ENCODE results near the gene VWC2L.

The VWC2L gene

GRCh38 chr2:214450118-214450894 lies 39.5 kb downstream of the VWC2L start:
- TF ChIP-seq CTCF (conservative IDR thresholded peaks at IDR 0.05; ENCODE audit: low read depth): no peak
- no peak for DNase-seq (ENCODE audit: low spot score)
- no peak overlapping the region for H3K27ac ChIP-seq
- CTCF ChIA-PET: interaction anchor here (0.6 kb wide), 1 partner anchor 1204 kb away, joined by 4 read pairs; no protein-coding TSS in a partner anchor
- POLR2A ChIA-PET (ENCODE audit: low non-redundant PET): no interaction called here

GRCh38 chr2:214451516-214452275 lies 40.8 kb downstream of the VWC2L start:
- ChIA-PET CTCF (no interaction called here), POLR2A (ENCODE audit: low non-redundant PET) (no interaction called here)
- no peak for DNase-seq (ENCODE audit: low spot score)
- no peak for TF ChIP-seq CTCF (conservative IDR thresholded peaks at IDR 0.05; ENCODE audit: low read depth)
- no peak overlapping the region for H3K27ac ChIP-seq

- peak; percentile 8 for DNase-seq (ENCODE audit: low spot score)
- CTCF ChIA-PET: no interaction called here
- H3K27ac ChIP-seq: peak overlapping the region; percentile 22
- POLR2A ChIA-PET (ENCODE audit: low non-redundant PET): no interaction called here
- TF ChIP-seq CTCF (conservative IDR thresholded peaks at IDR 0.05; ENCODE audit: low read depth): no peak
These were observed 54.7 kb downstream of the VWC2L start for GRCh38 chr2:214465363-214466146.

GRCh38 chr2:214469728-214470127 lies 58.9 kb downstream of the VWC2L start:
- CTCF ChIA-PET: interaction anchor here (0.5 kb wide), 1 partner anchor 383 kb away, joined by 3 read pairs; no protein-coding TSS in a partner anchor
- no peak for DNase-seq (ENCODE audit: low spot score)

GRCh38 chr2:214471382-214471781 lies 60.5 kb downstream of the VWC2L start:
- CTCF ChIA-PET: no interaction called here
- H3K27ac ChIP-seq: no peak overlapping the region
- no peak for TF ChIP-seq CTCF (conservative IDR thresholded peaks at IDR 0.05; ENCODE audit: low read depth)

More at GRCh38 chr2:214469728-214470127, 58.9 kb downstream of the VWC2L start:
- no peak overlapping the region for H3K27ac ChIP-seq
- TF ChIP-seq CTCF (conservative IDR thresholded peaks at IDR 0.05; ENCODE audit: low read depth): no peak
- POLR2A ChIA-PET (ENCODE audit: low non-redundant PET): no interaction called here

GRCh38 chr2:214471990-214472389 lies 61.1 kb downstream of the VWC2L start:
- CTCF ChIA-PET: no interaction called here
- H3K27ac ChIP-seq: no peak overlapping the region
- TF ChIP-seq CTCF (conservative IDR thresholded peaks at IDR 0.05; ENCODE audit: low read depth): no peak
- POLR2A ChIA-PET (ENCODE audit: low non-redundant PET): no interaction called here
- no peak for DNase-seq (ENCODE audit: low spot score)

More at GRCh38 chr2:214471382-214471781, 60.5 kb downstream of the VWC2L start:
- DNase-seq (ENCODE audit: low spot score): no peak
- POLR2A ChIA-PET (ENCODE audit: low non-redundant PET): no interaction called here

Measured in RWPE1 (cell line).